Measurements from ENCODE around the gene SLC24A3. TPM values are rescaled to one million over a fixed set of nuclear protein-coding genes. Genes with fewer than 3 reads are reported as not detected.
A peak's percentile ranks its signal among the peaks of the same experiment; 100 is the strongest.

The SLC24A3 gene
- total and polyA plus RNA-seq, 2 of the 13 experiments (the other 11 are each of a cell fraction or from before 2014, with no cell fraction given): not detected

DNA sequence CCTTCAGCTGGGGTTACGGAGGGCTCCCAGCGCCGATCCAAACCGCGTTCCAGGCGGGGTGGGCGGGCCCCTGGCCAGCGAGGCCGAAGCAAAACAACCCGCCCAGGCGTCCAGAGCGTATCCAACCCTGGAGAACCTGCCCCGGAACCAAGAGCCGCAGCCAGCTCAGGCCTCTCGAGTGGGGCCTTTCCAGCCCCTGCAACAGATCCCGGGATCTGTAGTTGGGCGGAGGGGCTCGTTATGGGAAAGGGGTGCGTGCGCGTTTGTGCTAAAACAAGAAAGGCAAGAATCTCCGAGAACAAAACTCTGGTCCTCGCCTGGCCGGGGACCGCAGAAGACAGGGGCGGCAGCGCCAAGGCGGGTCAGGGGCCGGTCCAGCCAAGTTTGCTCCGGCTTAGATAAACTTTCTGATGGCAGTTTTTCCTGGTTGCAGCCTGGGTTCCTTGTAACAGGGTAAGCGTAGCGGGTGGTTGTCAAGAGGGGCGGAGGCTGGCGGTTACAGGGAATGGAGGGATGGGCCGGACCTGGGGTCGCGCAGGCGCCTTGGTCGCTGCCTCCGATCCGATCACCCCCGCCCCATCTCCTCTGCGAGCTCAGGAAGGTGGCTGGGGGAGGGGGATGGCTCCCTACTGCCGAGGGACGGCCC is 545.2 kb downstream of the SLC24A3 start (continued):
- no peak for TF ChIP-seq ZNF414 (CRISPR knock-in tag; IDR thresholded peaks at IDR 0.05)
- no peak for TF ChIP-seq ZNF546 (CRISPR knock-in tag; conservative IDR thresholded peaks at IDR 0.05)
- TF ChIP-seq MIER2 (CRISPR knock-in tag; IDR thresholded peaks at IDR 0.05): no peak; the same call in 1 of the 2 replicates
- no peak for TF ChIP-seq GLI4 (CRISPR knock-in tag; IDR thresholded peaks at IDR 0.05; ENCODE audit: borderline replicate concordance)
- no peak for TF ChIP-seq SNRNP70 (IDR thresholded peaks at IDR 0.05; ENCODE audit: low read depth, low read length)
- peak; percentile 69; the same call in 1 of the 2 replicates for TF ChIP-seq SETDB1 (CRISPR knock-in tag; IDR thresholded peaks at IDR 0.05; ENCODE audit: borderline replicate concordance)
- TF ChIP-seq, protein P1, sequence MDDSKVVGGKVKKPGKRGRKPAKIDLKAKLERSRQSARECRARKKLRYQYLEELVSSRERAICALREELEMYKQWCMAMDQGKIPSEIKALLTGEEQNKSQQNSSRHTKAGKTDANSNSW (CRISPR knock-in tag; IDR thresholded peaks at IDR 0.05; ENCODE audit: borderline replicate concordance): no peak
- TF ChIP-seq SSRP1 (CRISPR knock-in tag; IDR thresholded peaks at IDR 0.05): peak; percentile 80
- no peak for TF ChIP-seq ZNF569 (CRISPR knock-in tag; IDR thresholded peaks at IDR 0.05; ENCODE audit: borderline replicate concordance)
- peak; percentile 19; the same call in 1 of the 2 replicates for TF ChIP-seq PHF21A (CRISPR knock-in tag; IDR thresholded peaks at IDR 0.05)
- TF ChIP-seq ZNF703 (CRISPR knock-in tag; IDR thresholded peaks at IDR 0.05; ENCODE audit: borderline replicate concordance): no peak
- TF ChIP-seq FOSL1 (CRISPR knock-in tag; IDR thresholded peaks at IDR 0.05; ENCODE audit: borderline replicate concordance): no peak
- TF ChIP-seq MXD1 (CRISPR knock-in tag; IDR thresholded peaks at IDR 0.05): peak; percentile 86; the same call in 1 of the 2 replicates
- TF ChIP-seq, protein P2, sequence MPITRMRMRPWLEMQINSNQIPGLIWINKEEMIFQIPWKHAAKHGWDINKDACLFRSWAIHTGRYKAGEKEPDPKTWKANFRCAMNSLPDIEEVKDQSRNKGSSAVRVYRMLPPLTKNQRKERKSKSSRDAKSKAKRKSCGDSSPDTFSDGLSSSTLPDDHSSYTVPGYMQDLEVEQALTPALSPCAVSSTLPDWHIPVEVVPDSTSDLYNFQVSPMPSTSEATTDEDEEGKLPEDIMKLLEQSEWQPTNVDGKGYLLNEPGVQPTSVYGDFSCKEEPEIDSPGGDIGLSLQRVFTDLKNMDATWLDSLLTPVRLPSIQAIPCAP (CRISPR knock-in tag; IDR thresholded peaks at IDR 0.05; ENCODE audit: low read depth): no peak
- TF ChIP-seq MIXL1 (CRISPR knock-in tag; IDR thresholded peaks at IDR 0.05): no peak
- no peak for TF ChIP-seq ZNF263 (CRISPR knock-in tag; IDR thresholded peaks at IDR 0.05)
- 0 out of 2 replicates have a peak, but pooled peaks have one; percentile 31 for TF ChIP-seq TAF1 (CRISPR knock-in tag; IDR thresholded peaks at IDR 0.05)
- peak; percentile 71; the same call in 1 of the 2 replicates for TF ChIP-seq ZNF749 (CRISPR knock-in tag; IDR thresholded peaks at IDR 0.05; ENCODE audit: borderline replicate concordance)
- TF ChIP-seq SMAD9 (CRISPR knock-in tag; IDR thresholded peaks at IDR 0.05): no peak; the same call in 1 of the 2 replicates
- TF ChIP-seq, protein P3, sequence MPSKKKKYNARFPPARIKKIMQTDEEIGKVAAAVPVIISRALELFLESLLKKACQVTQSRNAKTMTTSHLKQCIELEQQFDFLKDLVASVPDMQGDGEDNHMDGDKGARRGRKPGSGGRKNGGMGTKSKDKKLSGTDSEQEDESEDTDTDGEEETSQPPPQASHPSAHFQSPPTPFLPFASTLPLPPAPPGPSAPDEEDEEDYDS (CRISPR knock-in tag; IDR thresholded peaks at IDR 0.05): no peak
- no peak for TF ChIP-seq HNF4G (IDR thresholded peaks at IDR 0.05; ENCODE audit: borderline replicate concordance, low read depth, low read length)
- TF ChIP-seq HNF4G (CRISPR knock-in tag; IDR thresholded peaks at IDR 0.05; ENCODE audit: borderline replicate concordance, low read depth): no peak; the same call in 1 of the 2 replicates
- TF ChIP-seq, protein P4, sequence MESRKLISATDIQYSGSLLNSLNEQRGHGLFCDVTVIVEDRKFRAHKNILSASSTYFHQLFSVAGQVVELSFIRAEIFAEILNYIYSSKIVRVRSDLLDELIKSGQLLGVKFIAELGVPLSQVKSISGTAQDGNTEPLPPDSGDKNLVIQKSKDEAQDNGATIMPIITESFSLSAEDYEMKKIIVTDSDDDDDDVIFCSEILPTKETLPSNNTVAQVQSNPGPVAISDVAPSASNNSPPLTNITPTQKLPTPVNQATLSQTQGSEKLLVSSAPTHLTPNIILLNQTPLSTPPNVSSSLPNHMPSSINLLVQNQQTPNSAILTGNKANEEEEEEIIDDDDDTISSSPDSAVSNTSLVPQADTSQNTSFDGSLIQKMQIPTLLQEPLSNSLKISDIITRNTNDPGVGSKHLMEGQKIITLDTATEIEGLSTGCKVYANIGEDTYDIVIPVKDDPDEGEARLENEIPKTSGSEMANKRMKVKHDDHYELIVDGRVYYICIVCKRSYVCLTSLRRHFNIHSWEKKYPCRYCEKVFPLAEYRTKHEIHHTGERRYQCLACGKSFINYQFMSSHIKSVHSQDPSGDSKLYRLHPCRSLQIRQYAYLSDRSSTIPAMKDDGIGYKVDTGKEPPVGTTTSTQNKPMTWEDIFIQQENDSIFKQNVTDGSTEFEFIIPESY (CRISPR knock-in tag; IDR thresholded peaks at IDR 0.05): no peak
- no peak; the same call in 1 of the 2 replicates for TF ChIP-seq ZNF607 (CRISPR knock-in tag; IDR thresholded peaks at IDR 0.05; ENCODE audit: borderline replicate concordance)
- no peak for TF ChIP-seq MATR3 (CRISPR knock-in tag; IDR thresholded peaks at IDR 0.05)
- TF ChIP-seq HOXA7 (CRISPR knock-in tag; IDR thresholded peaks at IDR 0.05): no peak
- TF ChIP-seq RAD21 (CRISPR knock-in tag; IDR thresholded peaks at IDR 0.05): no peak
